GM19452 (cell line): ENCODE results near the gene ADGRL3.
"Not testable (repeated sequence)": the region's sequence is repeated elsewhere in the genome, so short reads cannot be mapped to it uniquely, and the experiment has no call there.

Source experiments
- ATAC-seq: cut with Tn5 transposase; IDR thresholded peaks from one replicate; pipeline ENCODE4 v1.9.1; 2021; ENCODE audit not compliant: unreplicated experiment

Gene ADGRL3

GRCh38 chr4:61204353-61205060 lies 4.4 kb downstream of the ADGRL3 start:
- ATAC-seq: no peak

DNA sequence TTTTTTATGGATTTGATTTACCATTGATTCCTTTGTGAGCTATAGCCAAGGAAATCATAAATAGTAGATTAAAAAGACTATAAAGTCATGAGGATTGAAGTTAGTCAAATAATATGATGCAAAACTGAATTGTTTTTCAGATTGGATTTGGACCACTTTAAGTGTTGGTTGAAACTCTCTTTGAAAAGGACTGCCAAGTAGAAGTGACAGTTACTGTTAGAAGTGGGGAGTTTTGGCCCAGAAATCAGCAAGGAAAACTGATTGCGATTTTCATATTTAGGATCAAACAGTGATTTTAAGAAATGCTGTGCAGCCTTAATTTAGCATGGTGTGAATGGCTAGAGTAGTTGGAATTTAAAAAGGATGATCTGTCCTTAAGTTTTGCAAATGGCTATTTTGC lies 4.9 kb downstream of the ADGRL3 start:
- ATAC-seq: no peak

- not testable (repeated sequence) for ATAC-seq
Measured at GRCh38 chr4:61207156-61207555, 7.0 kb downstream of the ADGRL3 start.

DNA sequence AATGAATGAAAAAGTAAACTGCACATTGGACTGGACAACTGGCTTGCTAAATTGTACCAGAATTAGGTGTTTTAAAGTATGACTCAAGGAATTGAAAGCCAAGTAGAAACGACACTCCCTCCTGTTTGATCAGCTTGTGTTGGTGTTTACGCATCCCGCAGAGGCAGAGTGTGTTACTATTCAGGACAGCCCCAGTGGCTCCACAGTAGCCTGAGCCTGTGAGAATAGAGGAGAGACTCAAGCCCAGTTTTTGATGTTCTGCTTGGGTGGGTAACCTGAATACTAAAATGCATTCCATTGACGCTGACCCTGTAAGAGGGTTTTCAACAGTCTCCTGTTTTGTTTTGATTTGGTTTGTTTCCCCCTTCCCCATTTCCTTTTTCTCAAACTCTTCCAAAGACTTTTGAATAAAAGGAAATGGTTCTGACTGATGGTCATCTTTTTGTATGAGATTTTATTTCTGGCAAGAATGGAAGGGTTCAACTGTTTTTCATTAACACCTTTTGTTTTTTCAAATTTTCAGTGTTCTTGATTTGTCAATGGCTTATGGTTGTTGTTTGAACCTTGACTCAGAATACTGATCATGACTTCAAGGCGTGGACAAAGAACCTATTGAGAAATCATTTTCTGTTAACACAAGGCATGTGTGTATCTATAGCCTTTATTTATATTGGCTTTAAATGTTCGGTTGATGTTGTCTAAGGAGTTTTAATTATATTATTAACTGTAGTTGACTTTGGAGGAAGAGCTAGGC lies 10.2 kb downstream of the ADGRL3 start:
- no peak for ATAC-seq

DNA sequence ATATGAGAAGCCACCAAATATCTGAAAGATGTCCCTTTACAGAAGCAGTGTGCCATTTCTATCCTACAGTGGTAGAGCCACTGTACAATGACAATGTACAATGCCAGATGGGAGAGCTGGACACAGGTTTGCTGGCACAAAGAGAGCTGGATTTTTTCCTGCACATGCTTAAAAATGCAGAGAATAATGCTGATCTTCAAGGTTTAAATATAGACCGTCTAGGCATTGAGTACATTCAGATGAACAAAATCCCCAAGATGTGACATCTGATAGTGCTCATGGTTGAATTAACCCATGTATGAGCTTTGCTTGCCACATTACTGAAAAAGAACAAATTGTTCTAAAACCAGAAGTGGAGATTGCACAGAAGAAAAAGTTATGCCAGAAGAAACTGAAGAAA lies 11.7 kb downstream of the ADGRL3 start:
- ATAC-seq: no peak

GRCh38 chr4:61212788-61213187 lies 12.7 kb downstream of the ADGRL3 start:
- ATAC-seq: no peak

GRCh38 chr4:61214680-61215079 lies 14.6 kb downstream of the ADGRL3 start:
- no peak for ATAC-seq

DNA sequence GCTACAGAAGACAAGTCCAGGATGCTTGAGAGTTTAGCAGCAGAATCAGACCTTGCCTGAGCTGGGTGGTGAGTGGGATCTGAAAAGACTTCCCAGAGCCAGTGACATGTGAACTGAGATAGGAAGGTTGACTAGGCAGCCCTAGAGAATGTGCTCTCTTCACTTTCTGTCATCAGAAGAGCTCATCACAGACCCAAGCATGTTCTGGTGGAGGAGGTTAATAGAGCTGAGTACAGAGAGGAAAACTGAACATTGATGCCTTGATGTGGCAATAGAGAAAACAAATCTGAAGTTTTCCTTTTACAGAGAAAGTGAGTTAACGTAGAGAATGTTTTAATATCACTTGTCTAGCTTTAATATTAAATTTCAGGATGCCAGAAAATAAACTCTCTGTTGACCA lies 17.1 kb downstream of the ADGRL3 start:
- ATAC-seq: no peak

GRCh38 chr4:61220556-61220955 lies 20.4 kb downstream of the ADGRL3 start:
- ATAC-seq: no peak

DNA sequence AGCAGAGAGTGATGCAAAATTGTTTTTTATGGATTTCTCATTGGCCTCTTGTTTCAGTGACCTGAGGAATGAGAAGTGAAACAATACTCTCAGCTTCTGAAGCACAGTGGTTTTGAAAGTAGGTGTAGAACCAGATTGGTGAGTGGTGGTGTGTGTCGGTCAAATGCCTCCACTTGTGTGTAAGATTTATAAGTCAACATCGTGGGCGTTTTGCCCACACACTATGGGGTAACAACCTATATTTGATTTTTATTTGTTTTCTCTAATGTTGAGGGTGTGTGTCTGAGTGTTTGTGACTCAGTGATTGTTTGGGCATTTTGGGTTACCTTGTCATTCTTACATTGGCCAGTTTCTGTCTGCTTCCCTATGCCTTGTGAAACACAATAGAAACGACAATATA lies 23.3 kb downstream of the ADGRL3 start:
- no peak for ATAC-seq

DNA sequence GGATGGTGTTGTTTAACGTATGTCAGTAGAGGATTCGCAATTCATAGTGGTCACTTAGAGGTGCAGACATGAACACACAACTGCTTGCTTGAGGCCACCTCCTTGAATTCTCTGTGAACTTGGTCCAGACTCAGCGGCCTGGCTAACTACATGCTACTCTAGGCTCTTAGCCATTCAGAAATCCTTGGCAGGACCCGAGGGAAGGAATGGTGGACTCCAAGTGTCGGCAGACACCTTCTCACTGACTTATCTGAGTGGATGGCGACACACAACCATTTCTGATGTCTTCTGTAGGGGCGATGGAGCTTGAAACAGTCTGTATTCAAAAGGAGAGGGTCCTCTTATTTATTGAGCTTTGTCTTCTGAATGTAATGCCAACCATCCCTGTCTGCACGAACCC lies 24.4 kb downstream of the ADGRL3 start:
- no peak for ATAC-seq

GRCh38 chr4:61225656-61226055 lies 25.5 kb downstream of the ADGRL3 start:
- no peak for ATAC-seq

- no peak for ATAC-seq
Measured at GRCh38 chr4:61231421-61231820, 31.3 kb downstream of the ADGRL3 start.

- no peak for ATAC-seq
Measured at GRCh38 chr4:61239250-61239649, 39.1 kb downstream of the ADGRL3 start.

GRCh38 chr4:61243962-61244361 lies 43.8 kb downstream of the ADGRL3 start:
- no peak for ATAC-seq

DNA sequence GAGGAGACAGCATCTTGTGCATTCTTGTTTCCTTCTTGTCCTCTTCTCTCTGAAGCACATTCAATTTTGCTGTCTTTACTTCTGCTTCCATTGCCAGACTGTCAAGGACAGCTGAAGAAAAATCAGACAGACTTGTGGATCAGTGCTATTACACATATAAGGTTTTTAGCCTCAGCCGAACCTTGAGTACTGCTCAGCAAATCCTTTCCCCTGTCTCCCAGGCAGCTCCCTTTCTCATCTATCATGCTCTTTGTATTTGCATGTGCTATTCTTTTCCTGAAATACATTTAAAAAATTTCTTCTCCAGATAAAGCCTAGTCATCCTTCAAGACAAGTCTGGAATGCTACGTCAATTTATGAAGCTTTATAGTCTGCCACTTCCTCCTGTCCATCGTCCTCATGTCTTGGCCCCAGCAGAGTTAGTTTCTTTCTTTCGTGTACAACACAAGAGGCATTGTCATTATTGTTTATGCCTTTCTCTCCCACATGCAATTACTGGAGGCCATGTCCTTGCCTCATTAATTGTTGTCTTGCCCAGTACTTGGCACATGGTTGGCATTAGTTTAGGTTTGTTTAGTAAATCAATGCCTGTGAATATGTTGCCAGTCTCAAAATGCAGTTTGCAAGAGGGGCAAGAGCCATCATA lies 45.1 kb downstream of the ADGRL3 start:
- no peak for ATAC-seq

DNA sequence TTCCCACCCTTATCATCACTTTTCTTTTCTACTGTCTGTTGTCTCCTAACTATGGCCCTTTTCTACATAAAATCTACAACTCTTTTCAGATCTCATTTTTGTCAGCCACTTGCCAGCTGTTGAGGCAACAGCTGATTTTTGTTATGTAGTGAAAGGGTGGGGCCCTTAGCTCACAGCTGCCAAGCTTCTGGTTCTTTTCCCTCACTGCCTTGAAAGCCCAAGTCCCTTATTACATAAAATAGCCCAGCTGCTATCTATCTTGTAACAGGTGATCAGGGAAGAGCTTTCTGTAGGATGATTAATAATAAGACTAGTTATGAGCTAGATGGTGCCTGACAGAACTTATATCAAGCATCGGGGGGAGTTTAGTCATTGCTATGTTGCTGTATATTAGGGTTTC lies 45.9 kb downstream of the ADGRL3 start:
- no peak for ATAC-seq

- no peak for ATAC-seq
Measured at GRCh38 chr4:61248705-61249104, 48.6 kb downstream of the ADGRL3 start.

GRCh38 chr4:61251129-61251528 lies 51.0 kb downstream of the ADGRL3 start:
- ATAC-seq: no peak

- no peak for ATAC-seq
Measured at GRCh38 chr4:61254406-61254805, 54.3 kb downstream of the ADGRL3 start.

- ATAC-seq: no peak
Measured at GRCh38 chr4:61273233-61273632, 73.1 kb downstream of the ADGRL3 start.

DNA sequence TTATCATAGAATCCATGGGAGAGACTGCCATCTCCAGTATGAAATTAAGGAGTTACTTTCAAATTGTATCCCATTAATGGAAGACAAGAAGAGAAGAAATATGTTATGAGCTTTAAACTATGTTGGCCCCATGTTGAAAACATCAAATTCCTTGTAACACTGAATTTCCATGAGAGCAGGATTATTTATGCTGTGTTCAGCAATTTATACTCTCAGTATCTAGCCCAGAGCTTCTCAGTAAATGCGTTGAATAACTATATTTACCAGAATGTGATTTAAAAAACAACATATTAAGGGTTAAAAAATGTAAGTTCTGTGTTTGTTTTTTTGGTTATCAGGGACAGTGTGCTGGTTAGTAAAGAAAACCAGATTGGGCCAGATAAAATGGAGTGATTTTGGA lies 74.2 kb downstream of the ADGRL3 start:
- no peak for ATAC-seq
